Stomach (tissue), 8 donors: ENCODE results near the gene KDM5A. TPM values are rescaled to one million over a fixed set of nuclear protein-coding genes. Genes with fewer than 3 reads are reported as not detected.

ENCODE experiments used
- polyA plus RNA-seq, 3 donors: library from polyadenylated mRNA; stranded (reverse); fragments of 200-250 nt; gene quantifications; one replicate each; pipeline ENCODE4 v1.2.3, GENCODE V29; 2013
- total RNA-seq, 5 donors: library from RNA; depleted of rRNA; stranded (reverse); fragments of >200 nt; gene quantifications; one replicate each; pipeline versions ENCODE4 v1.1.0 to v1.2.3, GENCODE V29; 2014 to 2016
- donor health status: healthy with polysubstance abuse.
- donor health status: Bipolar disorder and iron deficiency.
- donor health status: healthy.

The KDM5A gene
- total and polyA plus RNA-seq, 8 donors = 3.2 to 178 (median 67.5) TPM

Other genes with a start within 250 kb of the KDM5A start
- 1 to 10 TPM in 1 of 5 donors, not detected in 4; 1.7 TPM for gene SLC6A12, start 175.2 kb downstream of the KDM5A start, total RNA-seq
- gene SLC6A12, start 175.2 kb downstream of the KDM5A start, polyA plus RNA-seq = under 1 TPM in 2 of 3 donors, not detected in 1; 0.05 to 0.19 TPM
- not detected for gene SLC6A13, start 126.5 kb downstream of the KDM5A start, total RNA-seq
- gene SLC6A13, start 126.5 kb downstream of the KDM5A start, polyA plus RNA-seq = not detected
- gene CCDC77, start 12.3 kb upstream of the KDM5A start, total RNA-seq = 1 to 10 TPM in 4 of 5 donors, under 1 TPM in 1; 0.58 to 7.3 (median 3.0) TPM
- 1 to 10 TPM; 3.5 to 5.6 (median 5.2) TPM for gene CCDC77, start 12.3 kb upstream of the KDM5A start, polyA plus RNA-seq
- gene B4GALNT3, start 70.6 kb upstream of the KDM5A start, total RNA-seq = 100 to 1,000 TPM in 3 of 5 donors, 10 to 100 TPM in 2; 63.2 to 332 (median 246) TPM
- 10 to 100 TPM; 20.8 to 42.2 (median 37.7) TPM for gene B4GALNT3, start 70.6 kb upstream of the KDM5A start, polyA plus RNA-seq